Endodermal cell (in vitro differentiated cells): ENCODE data around the gene BMP7. TPM values are rescaled to one million over a fixed set of nuclear protein-coding genes. Genes with fewer than 3 reads are reported as not detected.

Experiments used
- DNase-seq: peaks from one replicate; pipeline ENCODE4 v3.0.0-alpha.2; 2017
- H3K27ac ChIP-seq: 2 replicates; pipeline ENCODE4 v1.5.1; 2013; ENCODE audit warnings: mild to moderate bottlenecking, low read depth, low read length, moderate library complexity
- H3K27me3 ChIP-seq: 2 replicates; pipeline ENCODE4 v1.6.1; 2013; ENCODE audit warnings: mild to moderate bottlenecking, low read length, moderate library complexity; ENCODE audit not compliant: insufficient read depth, control insufficient read depth, poor library complexity, severe bottlenecking
- H3K36me3 ChIP-seq: 2 replicates; pipeline ENCODE4 v1.7.0; 2013; ENCODE audit warnings: mild to moderate bottlenecking, low read length, moderate library complexity; ENCODE audit not compliant: control insufficient read depth, insufficient read depth
- H3K4me1 ChIP-seq: one replicate; pipeline ENCODE4 v1.7.0; 2013; ENCODE audit warnings: low read length; ENCODE audit not compliant: control insufficient read depth, insufficient read depth
- H3K4me3 ChIP-seq: 2 replicates; pipeline ENCODE4 v1.5.1; 2013; ENCODE audit warnings: mild to moderate bottlenecking, low read length, moderate library complexity
- H3K9ac ChIP-seq: 2 replicates; pipeline ENCODE4 v1.6.1; 2013; ENCODE audit warnings: mild to moderate bottlenecking, low read length, moderate library complexity; ENCODE audit not compliant: poor library complexity, severe bottlenecking; ENCODE audit errors: extremely low read depth
- H3K9me3 ChIP-seq: 2 replicates; pipeline ENCODE4 v1.6.1; 2013; ENCODE audit warnings: mild to moderate bottlenecking, low read length, moderate library complexity; ENCODE audit not compliant: control insufficient read depth
- H3K27ac Mint-ChIP-seq: 2 replicates; pipeline ENCODE4 v1.8.0; 2020; ENCODE audit warnings: mixed read lengths
- H3K27me3 Mint-ChIP-seq: 2 replicates; pipeline ENCODE4 v1.8.0; 2021; ENCODE audit warnings: mild to moderate bottlenecking, mixed read lengths; ENCODE audit not compliant: insufficient read depth
- H3K36me3 Mint-ChIP-seq: 2 replicates; pipeline ENCODE4 v1.8.0; 2020; ENCODE audit warnings: low read depth, mixed read lengths
- H3K4me1 Mint-ChIP-seq: 2 replicates; pipeline ENCODE4 v1.8.0; 2020; ENCODE audit warnings: mixed read lengths
- H3K4me3 Mint-ChIP-seq: 2 replicates; pipeline ENCODE4 v1.8.0; 2020; ENCODE audit warnings: mild to moderate bottlenecking, moderate library complexity, mixed read lengths
- H3K9me3 Mint-ChIP-seq: 2 replicates; pipeline ENCODE4 v1.8.0; 2020; ENCODE audit warnings: mild to moderate bottlenecking, mixed read lengths
- WGBS, 2 experiments: methylation state at CpG; one replicate each; pipeline versions ENCODE4 v1.1.5 to v1.1.7; 2013; ENCODE audit warnings: missing lambda C conversion rate in 2 of 2, mixed read lengths in 1 of 2; ENCODE audit not compliant: insufficient coverage in 1 of 2, insufficient read length in 1 of 2; 5-methylcytosine and 5-hydroxymethylcytosine counted together
- total RNA-seq, 2 donors: library from RNA; stranded (reverse); fragmentation: NEBNext Ultra II Directional in 1 of 2; extraction: Animal tissue kit (Norgen Biotek cat#: 25700) in 1 of 2; gene quantifications; 2 replicates in 1 of 2; 3 replicates in 1 of 2; pipeline ENCODE4 v1.2.1, GENCODE V29; 2021
- TF ChIP-seq, protein P1 (sequence below): fragments of 200-600 bp; sonication (generic); conservative IDR thresholded peaks from 2 replicates; pipeline ENCODE4 v1.5.0; 2021; ENCODE audit warnings: antibody characterized with exemption, mild to moderate bottlenecking

The BMP7 gene
- total RNA-seq, 2 donors from 2014 or later: 45.6 to 49.6 TPM

DNA sequence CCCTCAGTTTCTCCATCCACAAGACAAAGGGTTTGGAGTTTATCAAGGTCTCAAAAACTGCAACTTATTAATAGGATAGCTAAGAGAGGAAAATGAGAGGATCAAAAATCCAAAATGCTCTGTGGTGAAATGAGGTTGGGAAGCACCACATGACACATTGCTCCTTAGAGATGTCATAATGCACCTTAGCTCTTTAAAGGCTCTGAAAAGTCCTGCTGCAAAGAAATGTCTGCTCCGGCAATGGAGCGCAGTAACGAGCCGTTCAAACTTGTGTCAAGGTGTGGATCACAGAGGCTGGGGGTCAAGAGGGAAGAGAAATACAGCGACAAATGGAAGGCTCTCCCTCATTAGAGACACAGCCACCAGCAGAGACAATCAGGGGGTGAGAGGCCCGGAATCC lies 53.1 kb downstream of the BMP7 start:
- Histone ChIP-seq H3K36me3 (peaks cover 6% of the 10 kb centered on the region), H3K27ac (peak overlapping the region; percentile 25), H3K9me3 (peaks cover 3% of the 10 kb centered on the region), H3K4me3 (no peak overlapping the region), H3K27me3 (peaks cover 41% of the 10 kb centered on the region), H3K4me1 (peaks cover 2% of the 10 kb centered on the region), H3K9ac (no peak overlapping the region)
- peaks cover 24% of the 10 kb centered on the region for H3K36me3 Mint-ChIP-seq
- TF ChIP-seq, protein P1, sequence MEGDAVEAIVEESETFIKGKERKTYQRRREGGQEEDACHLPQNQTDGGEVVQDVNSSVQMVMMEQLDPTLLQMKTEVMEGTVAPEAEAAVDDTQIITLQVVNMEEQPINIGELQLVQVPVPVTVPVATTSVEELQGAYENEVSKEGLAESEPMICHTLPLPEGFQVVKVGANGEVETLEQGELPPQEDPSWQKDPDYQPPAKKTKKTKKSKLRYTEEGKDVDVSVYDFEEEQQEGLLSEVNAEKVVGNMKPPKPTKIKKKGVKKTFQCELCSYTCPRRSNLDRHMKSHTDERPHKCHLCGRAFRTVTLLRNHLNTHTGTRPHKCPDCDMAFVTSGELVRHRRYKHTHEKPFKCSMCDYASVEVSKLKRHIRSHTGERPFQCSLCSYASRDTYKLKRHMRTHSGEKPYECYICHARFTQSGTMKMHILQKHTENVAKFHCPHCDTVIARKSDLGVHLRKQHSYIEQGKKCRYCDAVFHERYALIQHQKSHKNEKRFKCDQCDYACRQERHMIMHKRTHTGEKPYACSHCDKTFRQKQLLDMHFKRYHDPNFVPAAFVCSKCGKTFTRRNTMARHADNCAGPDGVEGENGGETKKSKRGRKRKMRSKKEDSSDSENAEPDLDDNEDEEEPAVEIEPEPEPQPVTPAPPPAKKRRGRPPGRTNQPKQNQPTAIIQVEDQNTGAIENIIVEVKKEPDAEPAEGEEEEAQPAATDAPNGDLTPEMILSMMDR: no peak
- peaks cover 3% of the 10 kb centered on the region for H3K9me3 Mint-ChIP-seq
- whole genome bisulfite sequencing, 2 experiments: 92 to 100% methylated on average over 6 of the region's 6 CpGs
- DNase-seq: no peak
- H3K4me3 Mint-ChIP-seq: no peak overlapping the region
- H3K27ac Mint-ChIP-seq: no peak overlapping the region
- H3K27me3 Mint-ChIP-seq: peaks cover 5% of the 10 kb centered on the region
- H3K4me1 Mint-ChIP-seq: peaks cover 21% of the 10 kb centered on the region

DNA sequence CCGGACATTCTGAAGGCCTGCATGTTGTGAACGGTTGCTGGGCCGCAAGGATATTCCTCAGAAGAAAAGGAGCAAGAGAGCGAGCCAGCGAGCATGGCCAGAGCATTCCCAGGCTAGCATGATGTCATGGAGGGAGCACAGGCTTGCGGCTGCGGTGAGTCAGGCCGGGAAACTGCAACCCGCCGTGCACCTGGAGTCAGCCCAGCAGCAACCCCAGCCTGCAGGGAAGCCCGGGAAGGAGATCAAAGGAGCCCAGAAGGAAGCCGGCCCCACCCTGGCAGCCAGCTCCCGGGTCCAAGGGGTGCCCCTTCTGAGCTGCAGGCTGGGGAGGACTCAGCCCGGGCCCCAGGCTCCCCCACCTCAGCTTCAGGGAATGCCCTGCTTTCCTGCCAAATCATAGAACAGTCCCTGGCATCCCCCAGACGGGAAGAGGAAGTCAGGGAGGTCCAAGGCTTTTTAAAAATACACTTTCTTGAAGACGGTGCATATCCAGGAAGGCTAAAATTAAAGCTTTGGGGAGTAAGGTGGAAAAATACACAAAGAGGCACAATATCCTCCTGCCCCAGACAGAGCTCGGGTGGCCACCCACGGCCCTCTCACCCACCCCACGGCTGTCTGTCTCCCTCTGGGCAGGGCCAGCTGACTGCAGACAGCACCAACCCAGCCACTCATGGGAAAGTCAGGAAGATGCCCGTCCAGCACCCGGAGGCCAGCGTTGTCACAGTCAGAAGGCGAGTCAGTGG lies 53.7 kb downstream of the BMP7 start:
- peak overlapping the region; percentile 25 for H3K27ac ChIP-seq
- H3K4me3 ChIP-seq: no peak overlapping the region
- Mint-ChIP-seq H3K9me3 (peaks cover 3% of the 10 kb centered on the region), H3K27ac (no peak overlapping the region), H3K36me3 (peaks cover 27% of the 10 kb centered on the region), H3K27me3 (peaks cover 5% of the 10 kb centered on the region), H3K4me1 (peaks cover 21% of the 10 kb centered on the region), H3K4me3 (no peak overlapping the region)
- H3K27me3 ChIP-seq: peaks cover 41% of the 10 kb centered on the region
- peaks cover 4% of the 10 kb centered on the region for H3K36me3 ChIP-seq
- TF ChIP-seq, protein P1: no peak
- 50 to 56% methylated on average over 12 to 23 of the region's 23 CpGs for WGBS, 2 experiments
- peak; percentile 88 for DNase-seq
- no peak overlapping the region for H3K9ac ChIP-seq
- H3K4me1 ChIP-seq: peaks cover 2% of the 10 kb centered on the region
- H3K9me3 ChIP-seq: peaks cover 5% of the 10 kb centered on the region

DNA sequence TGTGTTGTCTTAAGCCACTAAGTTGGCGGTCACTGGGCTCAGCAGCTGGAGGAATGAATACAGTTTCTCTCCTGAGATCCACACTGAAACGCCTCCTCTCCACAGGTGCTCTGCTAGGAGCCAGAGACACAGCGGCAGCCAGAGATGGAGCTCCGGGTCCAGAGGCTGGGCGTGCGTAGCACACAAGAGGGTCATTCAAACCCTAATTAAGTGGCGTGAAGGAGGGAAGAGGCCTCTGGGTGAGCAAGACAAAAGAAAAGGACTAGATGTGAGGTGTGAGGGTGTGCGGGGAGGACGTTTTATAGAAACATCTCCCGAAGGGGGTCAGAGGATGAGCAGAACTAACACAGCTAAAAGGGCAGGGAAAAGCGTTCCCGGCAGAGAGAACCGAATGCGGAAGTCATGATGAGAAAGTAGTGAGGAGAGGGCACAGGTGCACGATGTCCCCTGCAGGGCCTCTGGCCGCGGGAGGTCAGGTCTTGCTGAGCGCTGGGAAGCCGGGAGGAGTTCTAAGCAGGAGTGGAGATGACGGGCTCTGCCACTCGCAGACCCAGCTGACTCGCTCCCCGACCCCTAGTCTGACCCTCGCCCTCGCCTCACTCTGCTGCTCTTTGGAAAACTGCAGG lies 54.4 kb downstream of the BMP7 start:
- peak; percentile 67 for DNase-seq
- WGBS, 2 experiments: 21 to 52% methylated on average over 13 to 25 of the region's 25 CpGs
- Histone ChIP-seq H3K9me3 (peaks cover 5% of the 10 kb centered on the region), H3K27me3 (peaks cover 41% of the 10 kb centered on the region), H3K27ac (peak overlapping the region; percentile 25), H3K4me1 (peaks cover 2% of the 10 kb centered on the region), H3K4me3 (no peak overlapping the region), H3K36me3 (peaks cover 10% of the 10 kb centered on the region), H3K9ac (no peak overlapping the region)
- TF ChIP-seq, protein P1: no peak
- peaks cover 5% of the 10 kb centered on the region for H3K27me3 Mint-ChIP-seq
- peaks cover 21% of the 10 kb centered on the region for H3K4me1 Mint-ChIP-seq
- H3K27ac Mint-ChIP-seq: no peak overlapping the region
- H3K4me3 Mint-ChIP-seq: no peak overlapping the region
- H3K36me3 Mint-ChIP-seq: peaks cover 29% of the 10 kb centered on the region
- peaks cover 8% of the 10 kb centered on the region for H3K9me3 Mint-ChIP-seq
